ENCODE measurements around the gene SMYD3. TPM values are rescaled to one million over a fixed set of nuclear protein-coding genes. Genes with fewer than 3 reads are reported as not detected.

The SMYD3 gene
- total and polyA plus RNA-seq, 2 of the 13 experiments (the other 11 are each of a cell fraction or from before 2014, with no cell fraction given): 27.7 to 35.8 TPM

GRCh38 chr1:245953876-245954660 lies 553.0 kb downstream of the SMYD3 start:
- CTCF ChIA-PET (ENCODE audit: low intra/inter-chr PET ratio, low total read pairs): no interaction called here
- Histone ChIP-seq H3K4me3 (replicated peaks in 1 of 3; ENCODE audit: insufficient read depth in 1 of 3, low read depth in 2 of 3, low read length in 3 of 3) (no peak overlapping the region), H3K27me3 (ENCODE audit: control insufficient read depth in 1 of 2, insufficient read depth in 2 of 2, low read length in 2 of 2) (no peaks in the 10 kb centered on the region), H3K36me3 (replicated peaks in 1 of 2; ENCODE audit: control insufficient read depth in 1 of 2, insufficient read depth in 2 of 2, low read length in 2 of 2) (no peaks in the 10 kb centered on the region), H3K4me2 (ENCODE audit: low read depth, low read length) (no peak overlapping the region), H4K20me1 (ENCODE audit: insufficient read depth, low read length) (no peaks in the 10 kb centered on the region), H3K9me3 (ENCODE audit: low read length) (no peaks in the 10 kb centered on the region), H3K4me1 (ENCODE audit: insufficient read depth, low read length) (no peaks in the 10 kb centered on the region), H3K27ac (ENCODE audit: extremely low read length, insufficient read depth, low read length) (no peak overlapping the region), H2AFZ (ENCODE audit: low read length) (no peak overlapping the region), H3K79me2 (ENCODE audit: insufficient read depth, low read length) (no peaks in the 10 kb centered on the region), H3K9ac (ENCODE audit: insufficient read depth, low read depth, low read length) (no peak overlapping the region)
- WGBS (ENCODE audit: low lambda C conversion rate): 85% methylated on average over 7 of the region's 8 CpGs
- peak; percentile 36 for FAIRE-seq
- in situ Hi-C loops (cut with HindIII; ENCODE audit: extremely low pct_ligation_motif_present, low pct_unique_long_range_greater_than_20kb): no loop called here
- DNase-seq (ENCODE audit: low spot score): no peak
- intact Hi-C loops (cut with micrococcal nuclease; ENCODE audit: unreplicated experiment): loop anchor here (10.0 kb wide), 1 partner anchor 59 kb away; no protein-coding TSS in a partner anchor
- ATAC-seq: no peak
- POLR2A ChIA-PET: no interaction called here
- BruUV-seq (replicated peaks): no TSS peak
- TF ChIP-seq KLF15 (CRISPR knock-in tag; IDR thresholded peaks at IDR 0.05; ENCODE audit: borderline replicate concordance): no peak
- no peak for TF ChIP-seq FOXM1 (CRISPR knock-in tag; IDR thresholded peaks at IDR 0.05)
- no peak for TF ChIP-seq ZNF10 (CRISPR knock-in tag; IDR thresholded peaks at IDR 0.05; ENCODE audit: borderline replicate concordance, low read depth)
- no peak for TF ChIP-seq SNAI1 (CRISPR knock-in tag; IDR thresholded peaks at IDR 0.05; ENCODE audit: borderline replicate concordance)
- TF ChIP-seq HMGXB3 (CRISPR knock-in tag; IDR thresholded peaks at IDR 0.05; ENCODE audit: borderline replicate concordance): no peak
- TF ChIP-seq ZNF281 (CRISPR knock-in tag; IDR thresholded peaks at IDR 0.05; ENCODE audit: borderline replicate concordance): no peak
- TF ChIP-seq ISL2 (CRISPR knock-in tag; IDR thresholded peaks at IDR 0.05): no peak
- no peak for TF ChIP-seq RBM22 (optimal IDR thresholded peaks at IDR 0.05; ENCODE audit: low read length)
- no peak for TF ChIP-seq ZNF232 (CRISPR knock-in tag; IDR thresholded peaks at IDR 0.05; ENCODE audit: borderline replicate concordance)
- TF ChIP-seq RBFOX2 (IDR thresholded peaks at IDR 0.05; ENCODE audit: low read depth, low read length): no peak
